ENCODE data around the gene TMEM145. TPM values are rescaled to one million over a fixed set of nuclear protein-coding genes. Genes with fewer than 3 reads are reported as not detected.
A peak's percentile ranks its signal among the peaks of the same experiment; 100 is the strongest.

The TMEM145 gene
- total and polyA plus RNA-seq, 9 of the 15 experiments (the other 6 are each of a cell fraction or from before 2014, with no cell fraction given): 0.80 to 5.5 (median 1.9) TPM; not detected in 3

DNA sequence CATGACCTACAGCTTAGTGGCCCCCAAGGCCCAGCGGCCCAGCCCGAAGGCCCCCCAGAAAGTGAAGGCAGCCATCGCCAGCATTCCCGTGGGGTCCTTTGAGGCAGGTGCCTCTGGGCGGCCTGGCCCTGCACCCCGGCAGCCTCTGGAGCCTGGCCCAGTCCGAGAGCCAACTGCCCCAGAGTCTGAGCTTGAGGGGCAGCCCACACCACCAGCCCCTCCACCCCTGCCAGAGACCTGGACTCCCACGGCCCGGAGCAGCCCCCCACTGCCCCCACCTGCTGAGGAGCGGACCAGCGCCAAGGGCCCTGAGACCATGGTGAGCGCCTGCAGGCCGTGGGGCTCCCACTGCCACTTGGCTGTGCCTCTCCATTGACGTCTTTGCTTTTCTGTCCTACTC is 20.1 kb upstream of the TMEM145 start:
- H3K36me3 ChIP-seq (ENCODE audit: control insufficient read depth, insufficient read depth, low read length): peaks cover 91% of the 10 kb centered on the region; the same call in 2 of the 3 replicates
- no peak overlapping the region for H3K4me3 ChIP-seq
- 98% methylated on average over 6 of the region's 14 CpGs for WGBS (ENCODE audit: insufficient coverage, low coverage, missing lambda C conversion rate)
- no peak for FAIRE-seq
- TF ChIP-seq, protein P1, sequence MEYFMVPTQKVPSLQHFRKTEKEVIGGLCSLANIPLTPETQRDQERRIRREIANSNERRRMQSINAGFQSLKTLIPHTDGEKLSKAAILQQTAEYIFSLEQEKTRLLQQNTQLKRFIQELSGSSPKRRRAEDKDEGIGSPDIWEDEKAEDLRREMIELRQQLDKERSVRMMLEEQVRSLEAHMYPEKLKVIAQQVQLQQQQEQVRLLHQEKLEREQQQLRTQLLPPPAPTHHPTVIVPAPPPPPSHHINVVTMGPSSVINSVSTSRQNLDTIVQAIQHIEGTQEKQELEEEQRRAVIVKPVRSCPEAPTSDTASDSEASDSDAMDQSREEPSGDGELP (CRISPR knock-in tag; IDR thresholded peaks at IDR 0.05; ENCODE audit: borderline replicate concordance): no peak
- TF ChIP-seq TEAD4 (IDR thresholded peaks at IDR 0.05; ENCODE audit: low read length): no peak
- TF ChIP-seq TEAD4 (CRISPR knock-in tag; IDR thresholded peaks at IDR 0.05; ENCODE audit: borderline replicate concordance): no peak
- TF ChIP-seq, protein P2, sequence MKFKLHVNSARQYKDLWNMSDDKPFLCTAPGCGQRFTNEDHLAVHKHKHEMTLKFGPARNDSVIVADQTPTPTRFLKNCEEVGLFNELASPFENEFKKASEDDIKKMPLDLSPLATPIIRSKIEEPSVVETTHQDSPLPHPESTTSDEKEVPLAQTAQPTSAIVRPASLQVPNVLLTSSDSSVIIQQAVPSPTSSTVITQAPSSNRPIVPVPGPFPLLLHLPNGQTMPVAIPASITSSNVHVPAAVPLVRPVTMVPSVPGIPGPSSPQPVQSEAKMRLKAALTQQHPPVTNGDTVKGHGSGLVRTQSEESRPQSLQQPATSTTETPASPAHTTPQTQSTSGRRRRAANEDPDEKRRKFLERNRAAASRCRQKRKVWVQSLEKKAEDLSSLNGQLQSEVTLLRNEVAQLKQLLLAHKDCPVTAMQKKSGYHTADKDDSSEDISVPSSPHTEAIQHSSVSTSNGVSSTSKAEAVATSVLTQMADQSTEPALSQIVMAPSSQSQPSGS (CRISPR knock-in tag; IDR thresholded peaks at IDR 0.05): no peak
- no peak for TF ChIP-seq ZNF224 (CRISPR knock-in tag; IDR thresholded peaks at IDR 0.05)
- no peak for TF ChIP-seq BACH1 (tag; IDR thresholded peaks at IDR 0.05)
- no peak for TF ChIP-seq CREBBP (IDR thresholded peaks at IDR 0.05; ENCODE audit: low read depth, low read length)
- TF ChIP-seq PHB2 (IDR thresholded peaks at IDR 0.05; ENCODE audit: low read depth): no peak
- TF ChIP-seq MEF2A (IDR thresholded peaks at IDR 0.05; ENCODE audit: control insufficient read depth, low read depth, low read length): no peak
- no peaks in the 10 kb centered on the region for H3K9me3 ChIP-seq (replicated peaks; ENCODE audit: control insufficient read depth, insufficient read depth, low read depth, low read length)
- H3K9me1 ChIP-seq (ENCODE audit: control insufficient read depth, insufficient read depth, low read length): no peaks in the 10 kb centered on the region
- H3K4me2 ChIP-seq (ENCODE audit: insufficient read depth, low read length): no peak overlapping the region
- DNase-seq (ENCODE audit: extremely low read depth in 1 of 4, low spot score in 3 of 4): no peak
- no TSS peak for BruUV-seq (replicated peaks)
- in situ Hi-C loops (cut with MboI): no loop called here
- CTCF ChIA-PET (ENCODE audit: low intra/inter-chr PET ratio): no interaction called here
- H3K27ac ChIP-seq (ENCODE audit: extremely low read depth, low read depth, low read length): no peak overlapping the region
- intact Hi-C loops (cut with micrococcal nuclease): no loop called here
- POLR2A ChIA-PET: interaction anchor here (0.6 to 1.2 kb wide), 2 partner anchors 9 to 48 kb away, joined by 3 to 5 read pairs; partner anchors contain the start of genes PAFAH1B3 and PRR19
- H3K4me1 ChIP-seq (replicated peaks in 1 of 2; ENCODE audit: control insufficient read depth in 2 of 2, insufficient read depth in 2 of 2, low read length in 2 of 2): peaks cover 0 to 71% of the 10 kb centered on the region in 2 experiments; a peak in 3 of 5 replicates
- no peaks in the 10 kb centered on the region for H3K79me2 ChIP-seq (ENCODE audit: control insufficient read depth, insufficient read depth, low read length)
- no peaks in the 10 kb centered on the region for H3K27me3 ChIP-seq (ENCODE audit: control insufficient read depth in 2 of 2, insufficient read depth in 2 of 2, low read length in 2 of 2)
- H2AFZ ChIP-seq (ENCODE audit: low read depth, low read length): no peak overlapping the region
- no peak for ATAC-seq
- peaks cover 7% of the 10 kb centered on the region; the same call in 1 of the 2 replicates for H4K20me1 ChIP-seq (replicated peaks; ENCODE audit: control insufficient read depth, insufficient read depth, low read length)
- H3K9ac ChIP-seq (ENCODE audit: insufficient read depth in 1 of 2, low read depth in 2 of 2, low read length in 2 of 2): peak overlapping the region in 1 of 2 experiments; percentile 9; a peak in 1 of 4 replicates

Data from K562 (cell line).